Measurements from ENCODE around the gene ABHD14A. TPM values are rescaled to one million over a fixed set of nuclear protein-coding genes. Genes with fewer than 3 reads are reported as not detected.
A peak's percentile ranks its signal among the peaks of the same experiment; 100 is the strongest.

The ABHD14A gene
- total RNA-seq, 2 donors from 2014 or later, result 55.3 to 58.5 TPM

DNA sequence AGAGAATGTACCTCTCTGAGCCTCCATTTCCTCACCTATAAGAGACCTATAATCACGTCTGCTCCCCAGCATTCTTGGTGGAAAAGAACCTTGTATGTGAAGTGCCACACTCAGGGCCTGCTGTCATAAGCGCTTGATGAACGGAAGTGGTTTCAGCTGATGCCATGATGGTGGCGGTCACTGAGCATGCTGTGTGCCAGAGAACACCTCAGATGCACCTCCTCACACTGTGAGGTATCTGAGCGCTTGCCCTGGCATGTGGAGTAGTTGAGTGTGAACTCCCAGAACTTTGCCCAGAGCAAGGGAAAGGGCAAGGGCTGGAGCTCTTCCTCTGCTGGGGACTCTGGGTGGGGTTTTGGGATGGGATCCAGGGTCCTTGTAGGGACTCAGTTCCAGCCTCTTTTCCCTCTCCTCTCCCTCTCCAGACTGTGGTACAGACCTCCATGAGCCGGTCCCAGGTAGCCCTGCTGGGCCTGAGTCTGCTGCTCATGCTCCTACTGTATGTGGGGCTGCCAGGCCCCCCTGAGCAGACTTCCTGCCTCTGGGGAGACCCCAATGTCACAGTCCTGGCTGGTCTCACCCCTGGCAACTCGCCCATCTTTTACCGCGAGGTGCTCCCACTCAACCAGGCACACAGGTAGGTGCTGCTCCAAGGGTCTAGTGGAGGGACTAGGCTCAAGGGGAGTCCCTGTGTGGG lies 2.7 kb downstream of the ABHD14A start:
- TF ChIP-seq POLR2AphosphoS5 (IDR thresholded peaks at IDR 0.05), result no peak
- no peak overlapping the region for H3K27ac ChIP-seq

DNA sequence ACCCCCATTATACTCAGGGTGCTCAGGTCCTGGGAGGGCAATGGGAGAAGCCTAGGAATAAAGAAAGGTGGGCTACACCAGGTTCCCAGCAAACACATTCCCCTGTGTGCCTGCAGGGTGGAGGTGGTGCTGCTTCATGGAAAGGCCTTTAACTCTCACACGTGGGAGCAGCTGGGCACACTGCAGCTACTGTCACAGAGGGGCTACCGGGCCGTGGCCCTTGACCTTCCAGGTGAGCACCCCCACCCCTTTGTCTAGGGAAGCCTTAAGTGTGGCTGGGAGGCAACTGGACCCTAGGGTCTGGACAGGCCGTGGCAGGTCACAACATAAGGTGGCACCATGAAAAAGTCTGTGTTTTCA lies 3.3 kb downstream of the ABHD14A start:
- no peaks in the 10 kb centered on the region for H3K9me3 ChIP-seq
- no peak for DNase-seq (ENCODE audit: low spot score)
- H3K4me3 ChIP-seq, result no peak overlapping the region
- peaks cover 17% of the 10 kb centered on the region for H3K4me1 ChIP-seq (replicated peaks)
- H3K27ac ChIP-seq, result no peak overlapping the region
- no peaks in the 10 kb centered on the region for H3K36me3 ChIP-seq
- intact Hi-C loops (cut with DNase I), result no loop called here
- TF ChIP-seq POLR2A (IDR thresholded peaks at IDR 0.05), result no peak
- no peak for TF ChIP-seq POLR2AphosphoS5 (IDR thresholded peaks at IDR 0.05)
- TF ChIP-seq, protein P1, sequence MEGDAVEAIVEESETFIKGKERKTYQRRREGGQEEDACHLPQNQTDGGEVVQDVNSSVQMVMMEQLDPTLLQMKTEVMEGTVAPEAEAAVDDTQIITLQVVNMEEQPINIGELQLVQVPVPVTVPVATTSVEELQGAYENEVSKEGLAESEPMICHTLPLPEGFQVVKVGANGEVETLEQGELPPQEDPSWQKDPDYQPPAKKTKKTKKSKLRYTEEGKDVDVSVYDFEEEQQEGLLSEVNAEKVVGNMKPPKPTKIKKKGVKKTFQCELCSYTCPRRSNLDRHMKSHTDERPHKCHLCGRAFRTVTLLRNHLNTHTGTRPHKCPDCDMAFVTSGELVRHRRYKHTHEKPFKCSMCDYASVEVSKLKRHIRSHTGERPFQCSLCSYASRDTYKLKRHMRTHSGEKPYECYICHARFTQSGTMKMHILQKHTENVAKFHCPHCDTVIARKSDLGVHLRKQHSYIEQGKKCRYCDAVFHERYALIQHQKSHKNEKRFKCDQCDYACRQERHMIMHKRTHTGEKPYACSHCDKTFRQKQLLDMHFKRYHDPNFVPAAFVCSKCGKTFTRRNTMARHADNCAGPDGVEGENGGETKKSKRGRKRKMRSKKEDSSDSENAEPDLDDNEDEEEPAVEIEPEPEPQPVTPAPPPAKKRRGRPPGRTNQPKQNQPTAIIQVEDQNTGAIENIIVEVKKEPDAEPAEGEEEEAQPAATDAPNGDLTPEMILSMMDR (IDR thresholded peaks at IDR 0.05), result no peak
- whole genome bisulfite sequencing, result 86% methylated on average over 4 of the region's 4 CpGs
- H3K27me3 ChIP-seq (replicated peaks; ENCODE audit: insufficient read depth), result no peaks in the 10 kb centered on the region

More for the DNA sequence above, 2.7 kb downstream of the ABHD14A start:
- Histone ChIP-seq H3K27me3 (replicated peaks; ENCODE audit: insufficient read depth) (no peaks in the 10 kb centered on the region), H3K36me3 (no peaks in the 10 kb centered on the region), H3K9me3 (no peaks in the 10 kb centered on the region), H3K4me1 (replicated peaks) (peaks cover 17% of the 10 kb centered on the region), H3K4me3 (no peak overlapping the region)
- intact Hi-C loops (cut with DNase I), result no loop called here
- DNase-seq (ENCODE audit: low spot score), result no peak
- WGBS, result 81% methylated on average over 9 of the region's 9 CpGs

DNA sequence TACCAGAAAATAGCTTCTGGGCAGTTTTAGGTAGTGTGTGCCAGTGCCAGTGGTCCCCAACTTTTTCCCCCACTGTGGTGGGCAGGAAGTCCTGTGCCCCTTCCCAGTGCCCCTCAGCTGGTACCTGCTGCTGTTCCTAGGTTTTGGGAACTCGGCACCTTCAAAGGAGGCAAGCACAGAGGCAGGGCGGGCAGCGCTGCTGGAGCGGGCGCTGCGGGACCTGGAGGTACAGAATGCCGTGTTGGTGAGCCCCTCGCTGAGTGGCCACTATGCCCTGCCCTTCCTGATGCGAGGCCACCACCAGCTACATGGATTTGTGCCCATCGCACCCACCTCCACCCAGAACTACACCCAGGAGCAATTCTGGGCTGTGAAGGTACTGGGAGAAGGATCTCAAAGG lies 5.4 kb downstream of the ABHD14A start:
- Histone ChIP-seq H3K9me3 (no peaks in the 10 kb centered on the region), H3K36me3 (no peaks in the 10 kb centered on the region), H3K4me1 (replicated peaks) (peaks cover 16% of the 10 kb centered on the region), H3K4me3 (no peak overlapping the region), H3K27ac (no peak overlapping the region), H3K27me3 (replicated peaks; ENCODE audit: insufficient read depth) (no peaks in the 10 kb centered on the region)
- DNase-seq (ENCODE audit: low spot score), result no peak
- intact Hi-C loops (cut with DNase I), result no loop called here
- WGBS, result 96% methylated on average over 10 of the region's 10 CpGs
- TF ChIP-seq POLR2A (IDR thresholded peaks at IDR 0.05), result no peak
- TF ChIP-seq, protein P1 (IDR thresholded peaks at IDR 0.05), result no peak
- TF ChIP-seq POLR2AphosphoS5 (IDR thresholded peaks at IDR 0.05), result no peak

DNA sequence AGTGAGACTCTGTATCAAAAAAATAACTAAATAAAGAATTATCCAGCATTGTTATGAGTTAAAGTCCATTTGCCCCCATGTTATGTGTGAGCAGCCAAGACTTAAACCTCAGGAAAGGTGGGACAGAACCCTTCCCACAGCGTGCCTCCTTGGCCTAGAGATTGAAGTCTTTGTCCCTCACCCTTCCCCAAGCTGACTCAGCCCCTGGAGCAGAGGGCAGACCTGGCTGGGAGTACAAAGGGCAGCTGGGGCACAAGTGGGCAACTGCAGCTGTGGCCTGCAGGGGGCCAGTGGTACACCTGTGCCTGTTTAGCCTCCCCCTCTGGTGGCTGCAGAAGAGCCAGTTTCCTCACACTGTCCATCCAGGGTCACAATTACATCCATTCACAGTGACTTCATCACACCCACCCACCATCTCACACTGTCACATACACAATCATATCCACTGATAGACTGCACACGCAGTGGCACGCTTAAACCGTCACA lies 7.5 kb downstream of the ABHD14A start:
- 8% methylated on average over 4 of the region's 4 CpGs for WGBS

DNA sequence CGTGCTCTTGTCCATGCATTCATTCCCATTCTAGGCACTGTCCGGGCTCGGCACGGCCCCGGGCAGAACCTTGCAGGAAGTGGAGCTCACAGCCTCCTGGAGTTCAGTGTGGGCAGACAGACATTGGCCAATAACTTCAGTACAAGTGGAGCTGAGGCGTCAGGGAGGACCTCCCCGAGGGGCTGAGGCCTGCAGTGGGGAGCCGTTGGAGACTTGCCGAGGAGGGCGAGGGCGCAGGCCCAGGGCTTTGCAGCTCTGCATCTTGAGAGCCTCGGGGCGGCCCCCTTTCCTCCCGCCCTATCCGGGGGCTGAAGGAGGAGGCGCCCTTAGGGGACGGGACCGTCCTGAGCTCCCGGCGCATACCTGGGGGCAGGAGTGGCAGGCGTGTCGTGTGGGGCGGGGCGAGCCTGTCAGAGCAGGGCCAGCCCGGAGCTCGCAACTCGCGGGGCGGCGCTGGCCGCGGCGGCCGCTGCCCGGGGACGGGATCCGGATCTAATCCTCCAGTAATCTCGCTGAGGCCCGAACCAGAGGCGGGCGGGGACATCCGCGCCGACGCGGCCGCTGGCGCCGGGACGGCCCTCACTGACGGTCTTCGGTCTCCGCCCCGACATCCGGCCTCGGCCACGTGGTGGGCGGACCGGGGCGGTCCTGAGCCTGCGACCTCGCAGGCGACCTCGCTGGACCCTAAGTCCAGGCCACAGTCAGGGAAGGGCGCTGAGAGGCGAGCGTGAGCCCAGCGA lies 8.1 kb downstream of the ABHD14A start, which contains the start of gene ACY1:
ACY1 (plus strand) TSS at position 698 of the 740 bp plus-strand sequence. CDS start 530 bp downstream, outside the sequence.
- intact Hi-C loops (cut with DNase I), result no loop called here
- Histone ChIP-seq H3K27ac (peak within 1 kb of the TSS; percentile 89 to 90), H3K4me1 (replicated peaks) (peaks cover 11% of the 10 kb centered on the region), H3K9me3 (no peaks in the 10 kb centered on the region), H3K27me3 (replicated peaks; ENCODE audit: insufficient read depth) (no peaks in the 10 kb centered on the region), H3K36me3 (no peaks in the 10 kb centered on the region), H3K4me3 (peak within 1 kb of the TSS; percentile 34 to 41)
- TF ChIP-seq POLR2A (IDR thresholded peaks at IDR 0.05) (peak; percentile 76), POLR2AphosphoS5 (IDR thresholded peaks at IDR 0.05) (peak; percentile 63)
- TF ChIP-seq, protein P1 (IDR thresholded peaks at IDR 0.05), result peak in 1 of 4 experiments; percentile 1
- under 1% methylated on average over 56 of the region's 68 CpGs for WGBS
- DNase-seq (ENCODE audit: low spot score), result peak; percentile 86

More for the DNA sequence above, 7.5 kb downstream of the ABHD14A start:
- TF ChIP-seq POLR2A (IDR thresholded peaks at IDR 0.05), result no peak
- TF ChIP-seq, protein P1 (IDR thresholded peaks at IDR 0.05), result peak in 3 of 4 experiments; percentile 12 to 36 (median 16)
- Histone ChIP-seq H3K9me3 (no peaks in the 10 kb centered on the region), H3K27me3 (replicated peaks; ENCODE audit: insufficient read depth) (no peaks in the 10 kb centered on the region), H3K4me3 (peak overlapping the region; percentile 34 to 41), H3K27ac (peak overlapping the region; percentile 89 to 90), H3K36me3 (no peaks in the 10 kb centered on the region), H3K4me1 (replicated peaks) (peaks cover 11% of the 10 kb centered on the region)
- no peak for DNase-seq (ENCODE audit: low spot score)
- intact Hi-C loops (cut with DNase I), result no loop called here
